Activated CD8-positive, alpha-beta memory T cell treated with anti-CD3 and anti-CD28 coated beads, Interleukin-2, amount 50 U/mL, for 4 hours (primary cell): ENCODE measurements around the gene WDR7.

Experiments
- DNase-seq: peaks from one replicate; pipeline ENCODE4 v3.0.0-alpha.2; 2020

Gene WDR7

DNA sequence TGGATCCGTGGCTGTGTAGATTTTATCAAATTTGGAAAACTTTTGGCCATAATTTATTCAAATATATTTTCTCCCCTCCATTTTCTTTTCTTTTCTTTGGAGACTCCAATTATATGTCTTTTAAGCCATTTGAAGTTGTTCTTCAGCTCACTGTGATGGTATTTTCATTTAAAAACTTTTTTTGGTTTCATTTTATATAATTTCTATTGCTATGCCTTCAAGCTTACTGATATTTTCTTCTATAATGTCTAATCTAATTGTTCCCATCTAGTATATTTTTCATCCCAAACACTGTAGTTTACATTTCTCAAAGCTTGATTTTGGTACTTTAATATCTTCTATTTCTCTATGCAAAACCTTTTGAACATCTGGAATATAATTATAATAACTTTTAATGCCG is 72.5 kb downstream of the WDR7 start:
- no peak for DNase-seq

DNA sequence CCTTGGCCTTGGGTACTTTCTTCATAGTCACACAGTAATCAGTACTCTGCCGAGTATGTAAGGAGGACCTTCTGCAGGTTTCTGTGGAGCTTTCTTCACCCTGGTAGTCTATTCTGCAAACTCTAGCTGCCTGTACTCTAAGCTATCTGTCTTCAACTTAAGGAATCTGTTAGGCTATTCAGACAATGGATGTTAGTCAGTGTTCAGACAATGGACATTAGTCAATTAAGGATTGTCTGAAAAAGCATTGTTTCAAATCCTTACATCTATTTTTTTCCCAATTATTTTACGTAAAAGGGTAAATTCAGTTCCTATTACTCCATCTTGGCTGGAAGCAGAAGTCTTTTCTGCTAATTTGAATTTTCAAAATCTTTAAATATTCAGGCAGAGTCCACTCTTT is 75.7 kb downstream of the WDR7 start:
- no peak for DNase-seq

DNA sequence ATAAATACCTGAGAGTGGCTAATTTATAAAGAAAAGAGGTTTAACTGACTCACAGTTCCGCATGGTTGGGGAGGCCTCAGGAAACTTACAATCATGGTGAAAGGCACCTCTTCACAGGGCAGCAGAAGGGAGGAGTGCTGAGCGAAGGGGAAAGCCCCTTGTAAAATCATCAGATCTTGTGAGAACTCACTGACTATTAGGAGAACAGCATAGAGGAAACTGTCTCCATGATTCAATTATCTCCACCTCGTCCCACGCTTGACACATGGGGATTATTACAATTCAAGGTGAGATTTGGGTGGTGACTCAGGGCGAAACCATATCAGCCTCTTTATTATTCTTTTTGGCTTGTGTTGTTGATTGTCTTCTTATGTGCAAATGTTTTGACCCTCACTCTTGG is 76.2 kb downstream of the WDR7 start:
- DNase-seq, result no peak

DNA sequence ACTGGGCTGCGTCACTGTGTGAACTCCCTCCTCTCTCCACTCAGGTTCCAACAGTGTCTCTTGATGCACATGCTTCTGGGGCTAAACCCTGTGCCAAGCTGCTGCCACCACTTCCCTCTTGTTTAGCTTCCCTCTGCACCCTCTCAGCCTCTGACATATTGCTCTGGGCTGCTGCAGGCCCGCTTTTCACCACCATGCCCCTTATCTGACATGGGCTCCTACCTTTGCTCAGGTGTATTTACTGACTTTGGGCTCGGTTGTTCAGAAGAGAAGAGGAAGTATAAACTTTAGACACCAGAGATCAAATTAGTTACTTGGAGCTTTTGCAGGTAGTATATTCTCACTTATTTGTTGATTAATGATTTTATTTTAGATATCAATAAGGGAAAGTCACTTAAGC is 77.6 kb downstream of the WDR7 start:
- no peak for DNase-seq

DNA sequence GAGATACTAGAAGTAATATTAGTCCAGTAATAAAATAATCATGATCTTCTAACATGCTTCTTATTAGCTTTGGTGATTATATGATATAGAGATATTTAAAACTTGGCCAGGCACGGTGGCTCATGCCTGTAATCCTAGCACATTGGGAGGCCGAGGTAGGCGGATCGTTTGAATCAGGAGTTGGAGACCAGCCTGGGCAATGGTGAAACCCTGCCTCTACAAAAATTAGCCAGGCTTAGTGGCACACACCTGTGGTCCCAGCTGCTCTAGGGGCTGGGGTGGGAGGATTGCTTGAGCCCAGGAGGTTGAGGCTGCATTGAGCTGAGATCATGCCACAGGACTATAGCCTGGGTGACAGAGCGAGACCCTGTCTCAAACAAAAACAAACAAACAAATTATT is 87.0 kb downstream of the WDR7 start:
- DNase-seq, result no peak

DNA sequence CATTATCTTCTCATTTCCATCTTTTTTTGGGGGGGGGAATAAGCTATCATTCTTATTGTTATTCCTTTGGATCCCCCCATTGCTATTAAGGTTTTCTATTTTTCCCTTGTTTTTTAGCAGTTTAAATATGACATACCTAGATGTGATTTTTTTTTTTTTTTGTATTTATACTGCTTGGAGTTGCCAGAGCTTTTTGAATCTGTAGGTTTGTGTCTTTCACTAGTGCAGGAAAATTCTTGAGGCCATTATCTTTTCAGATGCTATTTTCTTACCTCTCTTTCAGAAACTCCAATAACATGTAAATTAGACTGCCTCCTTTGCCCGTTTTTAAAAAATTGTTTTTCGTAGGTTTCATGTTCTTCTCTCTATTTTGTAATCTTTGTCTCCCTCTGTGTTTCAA is 88.6 kb downstream of the WDR7 start:
- no peak for DNase-seq

DNA sequence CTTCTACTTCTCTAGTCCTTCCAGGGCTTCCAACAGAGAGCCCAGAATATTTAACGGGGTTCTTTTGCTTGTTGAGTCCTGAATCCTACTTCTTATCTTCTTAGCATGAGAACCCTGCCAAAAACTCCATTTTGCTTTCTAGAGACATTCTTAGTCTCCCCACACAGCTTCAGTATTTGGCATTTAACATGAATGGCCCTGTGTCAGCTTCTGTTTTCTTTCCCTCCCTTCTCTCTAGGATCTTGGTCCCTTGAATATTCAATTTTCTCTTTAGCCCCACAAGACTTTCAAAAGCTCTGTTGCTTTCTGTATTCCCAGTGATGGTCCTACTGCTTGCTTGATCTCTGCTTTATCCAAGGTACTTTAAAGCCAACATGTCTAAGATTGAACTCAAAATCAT is 89.5 kb downstream of the WDR7 start:
- no peak for DNase-seq

DNA sequence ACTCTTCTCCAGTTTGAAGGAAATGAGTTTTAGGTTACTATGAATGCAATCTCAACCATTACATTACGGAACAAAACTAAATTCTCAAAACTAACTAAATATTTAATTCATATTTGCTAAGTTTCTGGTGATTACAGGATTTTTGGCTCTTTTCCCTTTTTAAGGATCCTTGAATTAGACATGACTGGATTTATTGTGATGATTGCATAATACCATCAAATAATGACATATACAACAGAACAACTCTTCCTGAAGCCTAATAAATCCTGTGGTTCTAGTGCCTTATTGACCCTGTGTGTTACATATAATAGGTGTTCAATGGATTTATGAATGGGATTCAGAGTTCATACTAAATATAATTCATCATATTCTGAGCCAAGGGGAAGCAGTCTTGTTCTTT is 90.5 kb downstream of the WDR7 start:
- DNase-seq, result no peak

DNA sequence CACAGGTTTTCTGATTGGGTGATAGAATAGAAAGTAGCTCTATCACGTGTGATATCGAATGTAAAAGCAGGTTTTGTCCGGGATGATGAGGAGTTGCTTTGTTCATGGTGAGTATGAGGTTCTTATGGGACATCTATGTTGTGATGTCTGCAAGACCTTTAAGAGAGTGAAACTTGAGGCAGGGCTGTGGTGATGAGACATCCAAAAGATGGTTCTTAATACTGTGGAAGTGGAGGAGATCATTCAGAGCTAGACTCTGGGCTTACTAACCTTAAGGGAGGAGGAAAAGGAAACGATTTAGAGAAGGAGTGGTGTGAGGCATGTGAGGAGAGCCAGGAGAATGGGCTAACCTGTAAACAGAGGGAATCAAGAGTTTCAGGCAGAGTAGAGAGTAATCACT is 92.0 kb downstream of the WDR7 start:
- no peak for DNase-seq

DNA sequence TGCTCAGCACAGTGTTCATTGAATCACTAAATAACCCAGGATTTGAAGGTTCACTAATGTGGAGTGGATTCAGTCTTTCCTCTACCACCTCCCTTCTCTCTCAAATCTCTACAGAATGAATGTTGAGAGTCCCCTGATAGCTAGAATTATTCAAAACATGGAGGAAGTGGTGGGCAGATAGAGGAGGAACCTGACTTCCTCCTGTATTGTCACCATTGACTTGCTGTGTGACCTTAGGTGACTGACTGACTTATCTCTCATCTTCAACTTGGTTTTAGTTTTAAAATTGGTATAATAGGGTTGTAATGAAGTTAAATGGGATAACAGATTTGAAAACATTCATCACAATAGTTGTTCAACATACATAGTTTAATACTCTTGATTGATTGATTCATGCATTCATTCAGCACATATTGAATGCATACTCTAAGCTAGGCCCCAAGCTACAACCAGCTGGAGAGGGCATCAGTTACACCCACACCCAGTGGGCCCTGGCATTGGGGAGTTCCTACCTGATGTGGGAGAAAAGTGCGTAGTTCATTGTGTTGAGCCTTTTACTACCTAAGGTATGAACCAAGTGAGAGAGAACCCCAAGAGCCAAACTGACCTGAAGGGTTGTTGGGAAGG is 96.0 kb downstream of the WDR7 start:
- DNase-seq, result no peak

DNA sequence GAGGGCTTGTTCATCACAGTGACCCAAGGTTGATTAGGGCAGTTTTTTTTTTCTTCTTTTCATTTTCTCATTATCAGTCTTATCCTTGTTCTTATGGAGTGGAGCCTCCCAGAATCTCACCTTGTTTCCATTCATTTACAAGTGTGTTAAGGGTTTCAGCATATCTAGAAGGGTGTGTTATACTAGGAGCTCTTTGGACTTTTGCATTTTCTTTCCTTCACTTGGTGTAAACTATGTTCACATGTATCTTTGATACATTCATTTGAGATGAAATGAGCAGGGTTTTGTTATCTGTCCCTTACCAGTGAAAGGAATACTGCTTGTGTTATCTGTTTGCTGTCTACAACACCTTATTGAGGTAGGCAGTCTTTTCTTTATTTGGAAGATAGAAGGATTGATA is 96.7 kb downstream of the WDR7 start:
- DNase-seq, result no peak

DNA sequence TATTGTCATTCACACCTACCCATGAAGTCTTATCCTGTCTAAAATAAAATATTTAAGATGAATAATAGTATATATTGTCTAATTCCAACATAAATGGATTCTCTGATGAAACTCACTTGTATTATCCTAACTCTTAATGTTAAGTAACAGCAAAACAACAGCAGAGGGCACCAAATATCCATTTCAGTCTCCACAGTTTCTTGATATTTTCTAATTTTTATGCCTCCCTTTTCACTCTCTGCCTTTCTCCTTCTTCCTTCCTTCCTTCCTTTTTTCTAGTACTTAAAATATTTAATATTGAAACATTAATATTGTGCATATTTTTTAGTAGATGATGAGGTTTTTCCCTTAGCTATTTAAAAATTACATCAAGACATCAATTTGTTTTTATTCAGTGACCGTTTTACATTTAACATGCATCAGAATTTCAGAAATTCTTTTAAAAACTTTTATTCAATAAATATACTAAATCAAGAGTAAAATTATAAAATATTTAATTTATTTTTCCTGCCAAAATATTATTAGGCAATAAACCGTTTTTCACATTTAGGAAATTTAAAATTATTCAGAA is 97.6 kb downstream of the WDR7 start:
- DNase-seq, result no peak

DNA sequence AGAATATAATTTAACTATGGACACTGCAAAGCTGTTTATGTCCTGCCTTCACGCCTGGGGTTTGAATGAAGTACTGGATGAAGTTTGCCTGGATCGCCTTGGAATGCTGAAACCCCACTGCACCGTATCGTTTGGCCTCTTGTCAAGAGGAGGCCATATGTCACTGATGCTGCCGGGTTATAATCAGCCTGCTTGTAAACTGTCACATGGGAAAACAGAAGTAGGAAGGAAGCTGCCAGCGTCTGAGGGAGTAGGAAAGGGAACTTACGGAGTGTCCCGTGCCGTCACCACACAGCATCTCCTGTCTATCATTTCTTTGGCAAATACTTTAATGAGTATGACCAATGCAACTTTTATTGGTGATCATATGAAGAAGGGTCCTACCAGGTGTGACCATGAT is 105.8 kb downstream of the WDR7 start:
- no peak for DNase-seq

DNA sequence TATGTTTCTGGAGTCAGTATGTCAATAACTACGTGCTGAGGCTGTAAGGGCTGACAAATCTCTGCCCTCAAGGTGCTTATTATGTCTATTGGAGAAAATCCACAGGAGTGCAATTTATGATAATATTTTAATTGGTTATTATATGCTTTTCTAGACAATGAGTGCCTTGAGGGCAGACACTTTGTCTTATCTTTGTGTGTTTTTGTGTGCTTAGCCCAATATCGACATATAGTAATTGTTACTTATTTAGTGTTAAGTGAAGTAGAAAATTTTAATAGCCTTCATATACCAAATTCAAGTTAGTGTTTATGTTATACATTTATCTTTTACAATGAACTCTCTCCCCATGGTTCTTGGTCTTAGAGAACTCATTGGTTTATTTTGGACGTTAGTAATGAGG is 118.9 kb downstream of the WDR7 start:
- DNase-seq, result no peak

DNA sequence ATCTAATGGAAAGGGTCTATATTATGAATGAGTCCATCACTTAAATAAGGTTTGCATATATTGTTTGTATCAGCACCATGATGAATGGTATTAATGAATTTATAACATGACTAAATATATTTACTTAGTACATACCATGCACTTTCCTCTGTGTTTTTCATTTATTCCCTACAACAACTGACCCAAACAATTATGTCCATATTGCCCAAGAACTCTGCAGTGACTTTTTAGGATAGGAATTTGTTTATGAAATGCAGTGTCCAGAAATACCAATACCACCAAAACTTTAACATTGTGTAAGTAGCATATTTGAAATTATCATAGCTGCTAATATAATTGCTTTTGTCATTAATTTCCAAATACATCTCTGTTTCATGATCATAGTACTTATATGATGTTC is 119.7 kb downstream of the WDR7 start:
- DNase-seq, result no peak

DNA sequence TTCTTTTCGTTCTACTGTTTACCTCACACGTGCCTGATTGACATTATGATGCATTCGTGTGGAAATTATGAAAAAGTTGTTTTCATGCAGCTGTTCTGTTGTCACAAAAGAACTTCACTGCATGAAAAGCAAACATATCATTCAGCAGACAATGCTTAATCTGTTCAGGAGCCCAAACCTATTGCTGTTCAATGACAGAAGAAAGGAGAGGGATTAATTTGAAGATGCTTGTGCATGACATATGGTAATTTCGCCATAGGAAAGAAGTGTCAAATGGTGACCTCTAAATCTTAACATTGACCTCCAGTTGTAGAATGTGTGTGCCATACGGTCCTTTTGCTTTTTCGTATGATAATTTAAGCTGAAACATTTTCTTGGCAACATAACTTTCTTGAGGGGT is 124.5 kb downstream of the WDR7 start:
- no peak for DNase-seq

DNA sequence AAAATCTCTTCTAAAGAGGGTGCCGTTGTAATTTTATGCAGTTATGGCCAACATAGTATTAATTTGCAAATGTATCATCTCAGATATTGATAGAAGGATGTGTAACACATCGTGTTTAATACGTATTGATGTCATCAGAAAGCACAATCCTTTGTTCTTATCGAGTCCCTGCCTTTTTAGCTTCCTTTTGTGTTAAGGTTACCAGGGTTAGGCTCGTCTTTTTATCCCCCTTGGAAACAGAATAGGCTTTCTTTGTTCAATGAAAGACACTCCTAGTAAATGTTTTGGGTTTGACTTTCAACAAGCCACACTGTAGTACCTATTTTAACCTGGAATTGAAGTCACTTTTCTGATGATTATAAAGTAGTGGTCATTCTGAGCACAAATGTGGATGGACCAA is 136.2 kb downstream of the WDR7 start:
- DNase-seq, result no peak

DNA sequence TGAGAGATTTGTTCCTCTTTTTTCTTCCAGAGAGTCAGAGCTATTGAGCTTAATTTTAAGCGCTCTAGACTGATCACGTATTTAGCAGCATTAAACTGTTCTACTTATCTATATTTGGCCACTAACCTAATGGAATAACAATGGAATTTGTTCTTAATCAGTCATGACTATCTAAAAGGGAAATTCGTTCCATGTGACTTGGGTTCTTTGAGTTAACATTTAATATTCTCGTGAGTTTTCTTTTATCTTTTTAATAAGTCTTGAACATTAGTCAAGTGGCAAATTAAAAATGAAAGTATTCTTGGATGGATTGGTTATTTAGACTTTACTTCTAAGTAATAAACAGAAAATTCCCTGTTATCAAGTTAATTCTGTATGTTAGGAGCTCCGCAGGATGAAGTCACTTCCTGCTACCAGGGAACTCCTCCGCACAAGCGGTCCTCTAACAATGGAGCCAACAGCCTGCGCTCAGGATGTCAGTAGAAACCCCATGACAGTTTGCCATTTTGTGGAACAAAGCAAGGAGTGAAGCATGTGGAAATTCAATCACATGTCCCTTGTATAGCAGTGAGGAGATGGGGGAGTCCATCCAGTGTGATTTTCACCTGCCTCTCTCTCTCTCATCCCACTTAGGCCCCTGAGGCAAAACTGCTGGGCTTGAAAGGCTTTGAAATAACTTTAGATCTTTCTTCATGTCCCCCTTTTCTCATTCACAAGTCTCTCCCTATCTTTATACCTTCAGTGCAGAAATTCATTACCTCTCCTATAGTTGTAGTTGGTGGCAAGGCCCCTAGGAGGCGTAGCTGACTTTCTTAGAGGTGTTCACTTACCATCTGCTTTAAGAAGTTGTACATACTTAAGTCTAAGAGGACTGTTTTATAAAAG is 138.1 kb downstream of the WDR7 start:
- DNase-seq, result no peak

DNA sequence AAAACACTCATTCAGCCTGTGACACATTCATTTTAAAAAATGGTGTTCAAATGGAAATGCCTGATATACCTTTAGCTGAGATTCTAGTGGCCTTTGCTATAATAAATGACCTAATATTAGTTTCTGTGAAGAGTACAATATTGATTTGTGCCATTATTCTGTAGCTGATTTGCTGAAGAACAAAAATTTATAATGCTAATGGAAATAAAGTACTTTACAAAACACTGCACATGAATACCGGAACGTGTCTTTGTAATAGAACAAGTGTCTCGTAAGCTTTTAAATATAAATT is 138.7 kb downstream of the WDR7 start:
- DNase-seq, result no peak

DNA sequence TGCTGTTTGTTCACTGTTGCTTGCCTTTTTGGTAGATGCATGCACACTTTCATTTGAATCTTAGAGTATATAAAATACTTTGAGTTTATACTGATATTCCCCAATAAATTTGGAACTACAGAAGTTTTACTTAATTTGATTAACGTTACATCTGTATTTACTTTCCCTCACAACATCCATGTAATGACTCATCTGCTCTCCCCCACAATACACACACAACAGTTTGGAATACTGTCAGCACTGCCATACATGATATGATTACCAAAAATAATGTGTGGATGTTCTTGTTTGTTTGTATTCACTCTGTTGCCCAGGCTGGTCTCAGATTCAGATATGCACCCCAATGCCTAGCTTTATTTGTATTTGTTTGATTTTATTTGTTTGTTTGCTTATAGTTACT is 144.2 kb downstream of the WDR7 start:
- DNase-seq, result no peak

DNA sequence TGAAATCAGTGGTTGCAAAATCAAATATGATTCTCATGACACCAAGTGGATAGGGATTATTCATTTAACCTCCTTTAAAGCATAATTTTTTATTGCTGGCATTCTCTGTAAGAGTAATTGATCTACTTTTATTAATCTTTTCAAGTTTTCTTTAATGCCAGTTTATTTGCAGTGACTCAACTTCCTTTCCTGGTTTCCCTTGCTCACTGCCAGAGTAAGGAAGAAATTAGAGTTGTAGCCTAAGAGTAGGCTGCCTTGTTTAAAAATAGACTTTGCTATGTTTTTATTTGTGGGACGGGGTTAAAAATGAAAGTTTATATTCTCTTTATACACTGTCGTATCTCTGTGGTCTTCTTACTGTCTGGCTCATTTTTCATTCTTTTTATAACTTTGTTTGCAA is 148.6 kb downstream of the WDR7 start:
- no peak for DNase-seq

DNA sequence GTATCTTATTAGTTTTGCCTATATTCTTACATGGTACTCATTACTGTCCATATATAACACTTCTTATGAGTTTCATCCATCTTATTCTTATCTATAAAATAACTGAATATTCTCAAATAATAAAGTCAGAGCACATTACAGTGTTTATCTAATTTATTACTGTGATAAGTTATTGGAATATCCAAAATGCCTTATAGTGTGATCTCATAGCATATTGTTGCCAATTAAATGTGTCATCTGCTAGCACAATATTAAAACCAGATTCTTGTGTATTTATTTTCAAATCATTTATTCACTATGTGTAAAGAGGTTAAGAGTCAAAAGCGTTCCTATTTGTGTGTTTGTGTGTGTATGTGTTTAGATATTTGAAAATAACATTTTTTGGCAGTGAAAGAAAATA is 151.9 kb downstream of the WDR7 start:
- no peak for DNase-seq

DNA sequence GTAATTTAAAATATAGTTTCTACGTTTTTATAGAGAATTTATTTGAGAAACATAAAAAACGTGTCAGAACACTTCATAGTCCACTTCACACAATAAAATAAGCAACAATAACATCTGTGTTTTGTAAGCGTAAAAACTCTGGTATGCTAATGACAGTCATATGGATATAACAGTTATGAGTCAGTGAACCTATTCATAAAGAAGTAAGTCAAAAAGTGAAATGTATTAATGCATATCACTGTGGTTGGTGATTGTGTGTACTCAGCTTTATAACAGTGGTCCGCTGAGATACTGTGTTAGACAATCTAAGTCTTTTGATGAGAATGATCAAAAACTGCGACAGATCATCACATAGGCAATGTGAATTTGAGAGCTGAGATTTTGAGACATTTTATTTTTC is 153.2 kb downstream of the WDR7 start:
- no peak for DNase-seq

DNA sequence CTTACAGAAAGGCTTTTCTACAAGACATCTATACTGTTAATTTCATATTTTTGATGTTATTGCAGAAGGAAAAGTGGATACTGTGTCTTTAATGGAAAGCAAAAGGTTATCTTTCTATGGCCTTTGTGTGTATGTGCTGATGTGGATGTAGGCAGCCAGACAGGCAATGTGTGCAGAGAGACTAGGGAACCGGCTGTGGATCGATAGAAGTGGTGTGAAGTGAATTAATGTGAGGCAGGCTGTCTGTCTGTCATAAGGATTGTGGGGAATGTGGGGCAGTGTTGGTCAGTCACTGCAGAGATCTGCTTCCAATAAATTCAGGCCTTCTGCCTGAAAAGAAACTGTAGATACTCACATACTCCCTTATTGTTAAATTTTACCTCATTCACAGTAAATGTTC is 156.7 kb downstream of the WDR7 start:
- no peak for DNase-seq

DNA sequence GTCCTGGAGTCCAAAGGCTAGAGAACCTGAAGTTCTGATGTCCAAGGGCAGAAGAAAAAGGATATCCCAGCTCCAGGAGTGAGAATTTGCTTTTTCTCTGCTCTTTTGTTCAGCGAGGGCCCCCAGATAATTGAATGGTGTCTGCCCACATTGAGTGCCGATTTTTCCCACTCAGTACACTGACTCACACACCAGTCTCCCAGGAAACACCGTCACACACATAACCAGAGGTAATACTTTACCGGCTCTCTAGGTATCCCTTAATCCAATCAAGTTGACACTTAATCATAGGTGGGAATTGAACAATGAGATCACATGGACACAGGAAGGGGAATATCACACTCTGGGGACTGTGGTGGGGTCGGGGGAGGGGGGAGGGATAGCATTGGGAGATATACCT is 161.5 kb downstream of the WDR7 start:
- DNase-seq, result no peak
